ENCODE data around the gene ZNF140. TPM values are rescaled to one million over a fixed set of nuclear protein-coding genes. Genes with fewer than 3 reads are reported as not detected.

Gene ZNF140
- total and polyA plus RNA-seq, 9 donors = 17.8 to 26.3 (median 21.1) TPM

GRCh38 chr12:133124674-133125073 is 44.0 kb downstream of the ZNF140 start:
- H3K27ac ChIP-seq = no peak overlapping the region
- no peaks in the 10 kb centered on the region for H3K27me3 ChIP-seq
- no peaks in the 10 kb centered on the region for H3K4me1 ChIP-seq (ENCODE audit: insufficient read depth)
- no peak overlapping the region for H3K4me3 ChIP-seq
- peaks cover 6% of the 10 kb centered on the region for H3K36me3 ChIP-seq
- TF ChIP-seq EP300 (IDR thresholded peaks at IDR 0.05) = no peak
- TF ChIP-seq POLR2A (IDR thresholded peaks at IDR 0.05) = no peak
- TF ChIP-seq CTCF (IDR thresholded peaks at IDR 0.05) = no peak
- H3K9me3 ChIP-seq = peaks cover 27 to 62% of the 10 kb centered on the region in 2 donors
- no peak for DNase-seq
- intact Hi-C loops (cut with DNase I) = loop anchor here in 1 of 4 donors (5.0 kb wide), 1 partner anchor 42 kb away; the partner anchor contains the start of gene ZNF140
- WGBS, 3 donors = 98 to 99% (median 98%) methylated on average over 2 of the region's 2 CpGs

- no peaks in the 10 kb centered on the region for H3K36me3 ChIP-seq
- 17 to 20% (median 20%) methylated on average over 26 of the region's 26 CpGs for WGBS, 3 donors
Observed at GRCh38 chr12:133129368-133130037, 48.8 kb downstream of the ZNF140 start.

GRCh38 chr12:133130038-133130807 is 49.5 kb downstream of the ZNF140 start, which contains the start of the genes ZNF10 and ZNF891:
Gene ZNF10, plus strand, starts transcription at chr12:133130627. Its CDS starts 13,866 bp downstream, at chr12:133144493.
Gene ZNF891, minus strand, starts transcription at chr12:133130274. Its CDS starts 8,356 bp downstream, at chr12:133121918.
- intact Hi-C loops (cut with DNase I) = no loop called here
- H3K4me1 ChIP-seq (ENCODE audit: insufficient read depth) = no peaks in the 10 kb centered on the region
- no peaks in the 10 kb centered on the region for H3K36me3 ChIP-seq
- H3K27ac ChIP-seq = peak within 1 kb of the TSS; percentile 95
- H3K27me3 ChIP-seq = no peaks in the 10 kb centered on the region
- H3K4me3 ChIP-seq = peak within 1 kb of the TSS; percentile 80
- TF ChIP-seq EP300 (IDR thresholded peaks at IDR 0.05) = peak; percentile 36
- peak in 2 of 3 donors; percentile 5 to 26 for TF ChIP-seq CTCF (IDR thresholded peaks at IDR 0.05)
- peak; percentile 64 for TF ChIP-seq POLR2A (IDR thresholded peaks at IDR 0.05)
- peaks cover 3 to 44% of the 10 kb centered on the region in 2 donors for H3K9me3 ChIP-seq
- peak; percentile 95 to 99 (median 98) for DNase-seq
- WGBS, 3 donors = 0 to 1% (median 0%) methylated on average over 69 to 87 of the region's 87 CpGs

More at GRCh38 chr12:133129368-133130037, 48.8 kb downstream of the ZNF140 start:
- intact Hi-C loops (cut with DNase I) = loop anchor here in 1 of 4 donors (5.0 kb wide), 1 partner anchor 47 kb away; the partner anchor contains the start of gene ZNF140
- peak in 2 of 5 donors; percentile 24 to 35 for DNase-seq
- peaks cover 3 to 41% of the 10 kb centered on the region in 2 donors for H3K9me3 ChIP-seq
- H3K27ac ChIP-seq = peak overlapping the region; percentile 95
- no peaks in the 10 kb centered on the region for H3K4me1 ChIP-seq (ENCODE audit: insufficient read depth)
- no peaks in the 10 kb centered on the region for H3K27me3 ChIP-seq
- H3K4me3 ChIP-seq = peak overlapping the region; percentile 80
- TF ChIP-seq CTCF (IDR thresholded peaks at IDR 0.05) (no peak), POLR2A (IDR thresholded peaks at IDR 0.05) (no peak), EP300 (IDR thresholded peaks at IDR 0.05) (no peak)

- Histone ChIP-seq H3K4me3 (peak overlapping the region; percentile 80), H3K36me3 (no peaks in the 10 kb centered on the region), H3K9me3 (peaks cover 3 to 44% of the 10 kb centered on the region in 2 donors), H3K27me3 (no peaks in the 10 kb centered on the region), H3K27ac (peak overlapping the region; percentile 95), H3K4me1 (ENCODE audit: insufficient read depth) (no peaks in the 10 kb centered on the region)
- peak; percentile 29 to 64 (median 52) for DNase-seq
- WGBS, 3 donors = 0 to 2% (median 1%) methylated on average over 17 of the region's 17 CpGs
- TF ChIP-seq CTCF (IDR thresholded peaks at IDR 0.05) = no peak
- intact Hi-C loops (cut with DNase I) = no loop called here
Observed at GRCh38 chr12:133130808-133131128, 50.0 kb downstream of the ZNF140 start.

Data from ovary (tissue), 9 donors.